GM19099 (cell line): ENCODE data around the gene SLIT3.

Experiments
- POLR2A ChIP-seq: IDR thresholded peaks from 3 replicates; pipeline ENCODE4 v1.6.1; 2011; ENCODE audit warnings: low read depth; ENCODE audit not compliant: insufficient read length; ENCODE audit errors: extremely low read depth

The SLIT3 gene

GRCh38 chr5:169029037-169029436 is 271.9 kb downstream of the SLIT3 start:
- TF ChIP-seq POLR2A: no peak

- no peak for TF ChIP-seq POLR2A
Observed at GRCh38 chr5:169027501-169028061, 273.4 kb downstream of the SLIT3 start.

GRCh38 chr5:169025491-169025890 is 275.4 kb downstream of the SLIT3 start:
- no peak for TF ChIP-seq POLR2A

GRCh38 chr5:169024421-169024820 is 276.5 kb downstream of the SLIT3 start:
- no peak for TF ChIP-seq POLR2A

GRCh38 chr5:169022718-169023117 is 278.2 kb downstream of the SLIT3 start:
- TF ChIP-seq POLR2A: no peak

GRCh38 chr5:169020102-169020501 is 280.8 kb downstream of the SLIT3 start:
- no peak for TF ChIP-seq POLR2A

GRCh38 chr5:169018925-169019324 is 282.0 kb downstream of the SLIT3 start:
- no peak for TF ChIP-seq POLR2A

GRCh38 chr5:169015991-169016390 is 284.9 kb downstream of the SLIT3 start:
- TF ChIP-seq POLR2A: no peak

- no peak for TF ChIP-seq POLR2A
Observed at GRCh38 chr5:169013846-169014245, 287.1 kb downstream of the SLIT3 start.

- TF ChIP-seq POLR2A: no peak
Observed at GRCh38 chr5:169013208-169013728, 287.7 kb downstream of the SLIT3 start.

- no peak for TF ChIP-seq POLR2A
Observed at GRCh38 chr5:169012450-169012849, 288.5 kb downstream of the SLIT3 start.

- no peak for TF ChIP-seq POLR2A
Observed at GRCh38 chr5:169011451-169011850, 289.5 kb downstream of the SLIT3 start.

GRCh38 chr5:169011009-169011408 is 289.9 kb downstream of the SLIT3 start:
- TF ChIP-seq POLR2A: no peak

GRCh38 chr5:169009123-169009522 is 291.8 kb downstream of the SLIT3 start:
- no peak for TF ChIP-seq POLR2A

GRCh38 chr5:169006842-169007790 is 293.8 kb downstream of the SLIT3 start:
- TF ChIP-seq POLR2A: no peak

GRCh38 chr5:169004551-169004950 is 296.4 kb downstream of the SLIT3 start:
- TF ChIP-seq POLR2A: no peak

- no peak for TF ChIP-seq POLR2A
Observed at GRCh38 chr5:169003721-169004541, 297.0 kb downstream of the SLIT3 start.
